NCI-H524 (cell line): Measurements from ENCODE around the gene GGT5.
"Not testable (repeated sequence)": the region's sequence is repeated elsewhere in the genome, so short reads cannot be mapped to it uniquely, and the experiment has no call there.

Experiments
- DNase-seq, 2 experiments: peaks; one replicate each; lab custom pipeline; 2025; lab: John Stamatoyannopoulos, UW

Gene GGT5

GRCh38 chr22:24205438-24206195 is 39.3 kb downstream of the GGT5 start:
- DNase-seq, result peak in 1 of 2 experiments; percentile 33

- not testable (repeated sequence) for DNase-seq
These were observed 41.0 kb downstream of the GGT5 start for GRCh38 chr22:24203856-24204255.

- DNase-seq, result no peak
These were observed 42.9 kb downstream of the GGT5 start for GRCh38 chr22:24201681-24202614.

- DNase-seq, result no peak
These were observed 44.2 kb downstream of the GGT5 start for GRCh38 chr22:24200619-24201212.

- DNase-seq, result no peak
These were observed 46.2 kb downstream of the GGT5 start for GRCh38 chr22:24198682-24199052.

- no peak for DNase-seq
These were observed 53.0 kb downstream of the GGT5 start for GRCh38 chr22:24191893-24192292.

- DNase-seq, result peak in 1 of 2 experiments; percentile 34
These were observed 53.5 kb downstream of the GGT5 start for GRCh38 chr22:24191381-24191841.

- DNase-seq, result peak in 1 of 2 experiments; percentile 43
These were observed 54.2 kb downstream of the GGT5 start for GRCh38 chr22:24190596-24191208.

- DNase-seq, result no peak
These were observed 54.7 kb downstream of the GGT5 start for GRCh38 chr22:24190159-24190540.

GRCh38 chr22:24189249-24190158 is 55.4 kb downstream of the GGT5 start:
- peak in 1 of 2 experiments; percentile 62 for DNase-seq

- no peak for DNase-seq
These were observed 56.1 kb downstream of the GGT5 start for GRCh38 chr22:24188705-24189248.

GRCh38 chr22:24187731-24188644 is 56.9 kb downstream of the GGT5 start:
- no peak for DNase-seq

GRCh38 chr22:24186892-24187670 is 57.8 kb downstream of the GGT5 start:
- DNase-seq, result no peak

GRCh38 chr22:24186352-24186740 is 58.5 kb downstream of the GGT5 start:
- no peak for DNase-seq

- no peak for DNase-seq
These were observed 59.2 kb downstream of the GGT5 start for GRCh38 chr22:24185501-24186351.

GRCh38 chr22:24185001-24185500 is 59.8 kb downstream of the GGT5 start:
- no peak for DNase-seq

GRCh38 chr22:24184057-24184798 is 60.7 kb downstream of the GGT5 start:
- DNase-seq, result no peak
